ENCODE measurements around the gene RIPOR2. TPM values are rescaled to one million over a fixed set of nuclear protein-coding genes. Genes with fewer than 3 reads are reported as not detected.

Gene RIPOR2
- total and polyA plus RNA-seq, 2 experiments from 2014 or later, result 3.2 to 3.3 TPM

DNA sequence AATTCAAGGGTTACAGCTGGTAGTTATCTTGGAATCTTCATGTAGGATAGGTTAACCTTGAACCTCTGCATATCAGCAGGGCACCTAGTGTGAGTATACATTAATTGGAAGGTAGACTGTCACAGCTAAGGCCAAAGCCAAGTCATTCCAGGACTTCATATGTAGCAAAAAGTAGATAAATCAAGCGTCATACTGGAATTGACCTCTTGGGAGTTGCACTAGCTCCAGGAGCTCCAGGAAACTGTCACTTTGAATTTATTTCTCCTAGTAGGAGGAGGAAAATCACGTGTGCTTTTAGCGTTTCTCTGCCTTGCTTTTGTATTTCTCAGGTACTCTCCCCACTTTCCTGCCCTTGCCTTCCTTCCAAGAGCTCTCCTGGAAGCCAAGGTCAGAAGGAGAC is 30.3 kb downstream of the RIPOR2 start:
- Histone ChIP-seq H3K36me3 (ENCODE audit: low read depth) (no peaks in the 10 kb centered on the region), H3K4me2 (ENCODE audit: unreplicated experiment) (no peak overlapping the region), H3K4me3 (no peak overlapping the region), H3K27ac (no peak overlapping the region), H3F3A (ENCODE audit: insufficient read depth) (peaks cover 11% of the 10 kb centered on the region), H3K27me3 (replicated peaks; ENCODE audit: insufficient read depth) (no peaks in the 10 kb centered on the region), H3K4me1 (ENCODE audit: insufficient read depth) (peaks cover 46% of the 10 kb centered on the region), H3K9ac (no peak overlapping the region), H3K79me2 (ENCODE audit: insufficient read depth) (no peaks in the 10 kb centered on the region), H3K9me3 (ENCODE audit: low read depth) (no peaks in the 10 kb centered on the region), H3K9me2 (ENCODE audit: insufficient read depth) (no peaks in the 10 kb centered on the region), H2AFZ (no peak overlapping the region), H4K20me1 (ENCODE audit: insufficient read depth) (no peaks in the 10 kb centered on the region)
- WGBS, 2 experiments (ENCODE audit: low coverage in 1 of 2, low lambda C conversion rate in 2 of 2, missing lambda C conversion rate in 2 of 2), result 67 to 77% methylated on average over 3 of the region's 3 CpGs
- DNase-seq, result no peak
- in situ Hi-C loops (cut with MboI), result no loop called here
- TF ChIP-seq EZH2 (IDR thresholded peaks at IDR 0.05; ENCODE audit: insufficient read depth, poor library complexity, severe bottlenecking) (no peak), EZH2phosphoT487 (IDR thresholded peaks at IDR 0.05; ENCODE audit: insufficient read depth, low read depth) (no peak)

DNA sequence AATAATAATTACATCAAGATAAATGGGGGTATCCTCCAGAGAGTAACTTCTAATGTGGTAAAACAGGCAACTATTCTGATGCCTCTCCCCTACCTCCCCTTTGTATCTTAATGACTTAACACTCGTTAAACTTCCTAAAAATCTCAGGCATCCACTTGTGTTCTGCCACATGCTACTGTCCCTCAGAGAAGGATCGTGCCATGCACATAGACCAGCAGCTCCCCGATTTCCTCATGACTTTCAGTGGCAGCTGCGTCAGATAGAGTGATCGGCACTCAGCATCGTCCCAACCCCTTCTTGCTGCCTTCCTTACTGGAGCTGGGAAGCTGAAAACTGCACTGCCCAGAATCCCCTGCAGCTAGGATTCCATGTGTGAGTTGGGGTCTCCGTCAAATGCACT is 32.1 kb downstream of the RIPOR2 start:
- H4K20me1 ChIP-seq (ENCODE audit: insufficient read depth), result no peaks in the 10 kb centered on the region
- 94 to 100% methylated on average over 7 of the region's 7 CpGs for WGBS, 2 experiments (ENCODE audit: low coverage in 1 of 2, low lambda C conversion rate in 2 of 2, missing lambda C conversion rate in 2 of 2)
- DNase-seq, result no peak
- no peak overlapping the region for H3K27ac ChIP-seq
- TF ChIP-seq EZH2phosphoT487 (IDR thresholded peaks at IDR 0.05; ENCODE audit: insufficient read depth, low read depth) (no peak), EZH2 (IDR thresholded peaks at IDR 0.05; ENCODE audit: insufficient read depth, poor library complexity, severe bottlenecking) (no peak)
- no peak overlapping the region for H3K4me2 ChIP-seq (ENCODE audit: unreplicated experiment)
- no peak overlapping the region for H3K9ac ChIP-seq
- H3K9me2 ChIP-seq (ENCODE audit: insufficient read depth), result no peaks in the 10 kb centered on the region
- in situ Hi-C loops (cut with MboI), result no loop called here
- peaks cover 30% of the 10 kb centered on the region for H3K4me1 ChIP-seq (ENCODE audit: insufficient read depth)
- no peak overlapping the region for H3K4me3 ChIP-seq
- no peak overlapping the region for H2AFZ ChIP-seq
- H3K36me3 ChIP-seq (ENCODE audit: low read depth), result no peaks in the 10 kb centered on the region
- no peaks in the 10 kb centered on the region for H3K79me2 ChIP-seq (ENCODE audit: insufficient read depth)
- peaks cover 4% of the 10 kb centered on the region for H3F3A ChIP-seq (ENCODE audit: insufficient read depth)
- no peaks in the 10 kb centered on the region for H3K27me3 ChIP-seq (replicated peaks; ENCODE audit: insufficient read depth)
- no peaks in the 10 kb centered on the region for H3K9me3 ChIP-seq (ENCODE audit: low read depth)

DNA sequence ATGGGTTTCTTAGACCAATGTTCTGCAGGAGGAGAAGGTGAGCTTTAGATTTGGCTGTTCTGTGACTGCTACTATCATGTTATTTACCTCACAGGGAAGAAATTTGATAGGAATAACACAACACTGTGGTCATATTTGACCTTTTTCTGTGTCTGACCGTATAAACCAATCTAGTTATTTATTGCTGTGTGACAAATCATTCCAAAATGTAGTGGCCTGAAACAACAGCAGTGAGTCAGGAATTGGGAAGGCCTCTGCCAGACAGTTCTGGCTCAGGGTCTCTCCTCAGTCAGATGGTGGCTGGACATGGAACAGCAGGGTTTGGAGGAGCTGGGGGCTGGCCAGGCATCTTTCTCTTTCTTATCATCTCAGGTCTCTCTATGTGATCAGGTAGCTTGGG is 33.0 kb downstream of the RIPOR2 start:
- Histone ChIP-seq H3K36me3 (ENCODE audit: low read depth) (no peaks in the 10 kb centered on the region), H2AFZ (no peak overlapping the region), H3K4me2 (ENCODE audit: unreplicated experiment) (peak overlapping the region; percentile 35), H4K20me1 (ENCODE audit: insufficient read depth) (no peaks in the 10 kb centered on the region), H3K27me3 (replicated peaks; ENCODE audit: insufficient read depth) (no peaks in the 10 kb centered on the region), H3K9me2 (ENCODE audit: insufficient read depth) (no peaks in the 10 kb centered on the region), H3K27ac (0 out of 2 replicates have a peak overlapping the region, but pooled peaks have one; percentile 6), H3K4me3 (no peak overlapping the region), H3K4me1 (ENCODE audit: insufficient read depth) (peaks cover 25% of the 10 kb centered on the region), H3K9me3 (ENCODE audit: low read depth) (no peaks in the 10 kb centered on the region), H3F3A (ENCODE audit: insufficient read depth) (peaks cover 3% of the 10 kb centered on the region; the same call in 1 of the 2 replicates), H3K79me2 (ENCODE audit: insufficient read depth) (no peaks in the 10 kb centered on the region), H3K9ac (no peak overlapping the region)
- in situ Hi-C loops (cut with MboI), result no loop called here
- 5 to 6% methylated on average over 1 of the region's 1 CpG for WGBS, 2 experiments (ENCODE audit: low coverage in 1 of 2, low lambda C conversion rate in 2 of 2, missing lambda C conversion rate in 2 of 2)
- peak; percentile 88 for DNase-seq
- TF ChIP-seq EZH2phosphoT487 (IDR thresholded peaks at IDR 0.05; ENCODE audit: insufficient read depth, low read depth) (0 out of 2 replicates have a peak, but pooled peaks have one; percentile 47), EZH2 (IDR thresholded peaks at IDR 0.05; ENCODE audit: insufficient read depth, poor library complexity, severe bottlenecking) (no peak)

DNA sequence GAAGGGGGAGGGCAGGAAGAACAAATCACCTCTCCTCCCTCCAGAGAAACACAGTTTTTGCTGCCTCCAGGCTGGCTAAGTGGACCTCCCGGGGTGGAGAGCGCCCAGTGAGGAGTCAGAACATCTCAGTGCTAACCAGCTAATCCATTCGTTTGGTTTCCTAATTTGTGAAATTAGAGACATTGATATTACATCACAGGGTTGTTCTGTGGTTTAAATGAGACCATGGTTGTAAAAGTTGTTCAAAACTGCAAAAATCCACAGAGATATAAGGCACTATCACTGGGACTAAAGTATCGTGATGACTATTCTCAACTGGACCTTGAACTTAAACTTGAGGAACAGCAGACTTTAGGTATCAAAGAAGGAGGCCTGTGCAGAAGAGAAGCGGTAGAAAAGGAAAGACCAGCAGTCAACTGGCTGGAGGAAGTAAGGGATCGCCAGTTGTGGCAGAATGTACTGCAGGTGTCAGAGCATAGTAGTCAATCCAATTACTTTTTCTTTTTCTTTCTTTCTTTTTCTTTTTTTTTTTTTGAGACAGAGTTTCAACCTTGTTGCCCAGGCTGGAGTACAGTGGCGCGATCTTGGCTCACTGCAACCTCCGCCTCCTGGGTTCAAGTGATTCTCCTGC is 33.9 kb downstream of the RIPOR2 start:
- H3K36me3 ChIP-seq (ENCODE audit: low read depth), result no peaks in the 10 kb centered on the region
- H3K79me2 ChIP-seq (ENCODE audit: insufficient read depth), result no peaks in the 10 kb centered on the region
- H3K4me2 ChIP-seq (ENCODE audit: unreplicated experiment), result no peak overlapping the region
- TF ChIP-seq EZH2 (IDR thresholded peaks at IDR 0.05; ENCODE audit: insufficient read depth, poor library complexity, severe bottlenecking) (no peak), EZH2phosphoT487 (IDR thresholded peaks at IDR 0.05; ENCODE audit: insufficient read depth, low read depth) (no peak)
- H3K9me2 ChIP-seq (ENCODE audit: insufficient read depth), result no peaks in the 10 kb centered on the region
- peaks cover 25% of the 10 kb centered on the region for H3K4me1 ChIP-seq (ENCODE audit: insufficient read depth)
- no peak overlapping the region for H2AFZ ChIP-seq
- no peak for DNase-seq
- 0 out of 2 replicates have a peak, but pooled peaks cover 3% of the 10 kb centered on the region for H3F3A ChIP-seq (ENCODE audit: insufficient read depth)
- H3K9me3 ChIP-seq (ENCODE audit: low read depth), result no peaks in the 10 kb centered on the region
- H3K4me3 ChIP-seq, result no peak overlapping the region
- no peaks in the 10 kb centered on the region for H3K27me3 ChIP-seq (replicated peaks; ENCODE audit: insufficient read depth)
- in situ Hi-C loops (cut with MboI), result no loop called here
- no peaks in the 10 kb centered on the region for H4K20me1 ChIP-seq (ENCODE audit: insufficient read depth)
- H3K27ac ChIP-seq, result no peak overlapping the region
- 90 to 92% methylated on average over 7 to 9 of the region's 9 CpGs for WGBS, 2 experiments (ENCODE audit: low coverage in 1 of 2, low lambda C conversion rate in 2 of 2, missing lambda C conversion rate in 2 of 2)
- H3K9ac ChIP-seq, result no peak overlapping the region

All from GM23248 (cell line).